Keratinocyte (primary cell): Measurements from ENCODE around the gene CD8B2. TPM values are rescaled to one million over a fixed set of nuclear protein-coding genes. Genes with fewer than 3 reads are reported as not detected.

Source experiments
- DNase-seq: peaks from one replicate; pipeline ENCODE4 v3.0.0-alpha.2; 2011; ENCODE audit warnings: low read depth, missing footprints, low spot score
- FAIRE-seq: peaks from 2 replicates; lab custom pipeline; 2011; peaks lifted over from hg19 to GRCh38; lab: Jason Lieb, UNC
- H2AFZ ChIP-seq: 2 replicates; pipeline ENCODE4 v1.6.0; 2012; ENCODE audit warnings: low read length, control low read depth, inconsistent platforms; ENCODE audit not compliant: control insufficient read depth
- H3K27ac ChIP-seq: 2 replicates; pipeline ENCODE4 v1.5.1; 2011; ENCODE audit warnings: low read length; ENCODE audit not compliant: control insufficient read depth, insufficient read depth
- H3K27me3 ChIP-seq: 3 replicates; pipeline ENCODE4 v1.6.0; 2011; ENCODE audit warnings: low read length; ENCODE audit not compliant: control insufficient read depth, insufficient read depth; ENCODE audit errors: extremely low read depth
- H3K36me3 ChIP-seq, 2 experiments: 2 replicates in 1 of 2; 3 replicates in 1 of 2; pipeline ENCODE4 v1.5.1; 2011; ENCODE audit warnings: low read length in 2 of 2, mild to moderate bottlenecking in 1 of 2; ENCODE audit not compliant: control insufficient read depth in 2 of 2, insufficient read depth in 2 of 2; ENCODE audit errors: extremely low read depth in 1 of 2
- H3K4me1 ChIP-seq: 3 replicates; pipeline ENCODE4 v1.5.1; 2011; ENCODE audit warnings: low read length; ENCODE audit not compliant: control insufficient read depth, insufficient read depth; ENCODE audit errors: extremely low read depth
- H3K4me2 ChIP-seq: 3 replicates; pipeline ENCODE4 v1.6.0; 2011; ENCODE audit warnings: low read depth, low read length; ENCODE audit not compliant: control insufficient read depth, insufficient read depth; ENCODE audit errors: extremely low read depth
- H3K4me3 ChIP-seq, 3 experiments: fragments of 200-600 bp in 1 of 3; sonication (generic) in 1 of 3; 2 replicates in 2 of 3; 3 replicates in 1 of 3; pipeline ENCODE4 v1.5.1; 2011 to 2016; ENCODE audit warnings: low read length in 3 of 3, mild to moderate bottlenecking in 3 of 3, control low read depth in 2 of 3, inconsistent platforms in 1 of 3, low read depth in 1 of 3, mixed read lengths in 1 of 3, mixed run types in 1 of 3, moderate library complexity in 1 of 3; ENCODE audit not compliant: control insufficient read depth in 2 of 3, insufficient read depth in 2 of 3; ENCODE audit errors: extremely low read depth in 1 of 3
- H3K79me2 ChIP-seq: 2 replicates; pipeline ENCODE4 v1.6.0; 2012; ENCODE audit warnings: low read length; ENCODE audit not compliant: control insufficient read depth, insufficient read depth
- H3K9ac ChIP-seq: 3 replicates; pipeline ENCODE4 v1.6.0; 2011; ENCODE audit warnings: low read length; ENCODE audit not compliant: control insufficient read depth, insufficient read depth; ENCODE audit errors: extremely low read depth
- H3K9me1 ChIP-seq: 3 replicates; pipeline ENCODE4 v1.6.0; 2011; ENCODE audit warnings: low read length; ENCODE audit not compliant: control insufficient read depth, insufficient read depth; ENCODE audit errors: extremely low read depth
- H3K9me3 ChIP-seq: 2 replicates; pipeline ENCODE4 v1.5.1; 2012; ENCODE audit warnings: low read depth, low read length; ENCODE audit not compliant: control insufficient read depth
- H4K20me1 ChIP-seq: 3 replicates; pipeline ENCODE4 v1.6.0; 2011; ENCODE audit warnings: low read length; ENCODE audit not compliant: control insufficient read depth, insufficient read depth; ENCODE audit errors: extremely low read depth
- CTCF ChIP-seq, 3 experiments: IDR thresholded peaks in 1 of 3; conservative IDR thresholded peaks in 1 of 3; optimal IDR thresholded peaks in 1 of 3; 2 replicates in 2 of 3; 3 replicates in 1 of 3; pipeline versions ENCODE3 to v1.5.1; 2011; ENCODE audit warnings: low read length in 3 of 3, mild to moderate bottlenecking in 3 of 3, moderate library complexity in 2 of 3, control low read depth in 1 of 3, inconsistent platforms in 1 of 3; ENCODE audit not compliant: insufficient read depth in 2 of 3; ENCODE audit errors: extremely low read depth in 1 of 3
- EZH2 ChIP-seq: IDR thresholded peaks from one replicate; pipeline ENCODE4 v1.6.1; 2012; ENCODE audit warnings: inconsistent platforms, mild to moderate bottlenecking, low read length, moderate library complexity
- dilution Hi-C: fragments of 300-500 bp; cut with MboI; formaldehyde crosslinking; loops from one replicate; pipeline ENCODE4 v1.7.0; 2020; ENCODE audit warnings: low sequenced_read_pairs; ENCODE audit not compliant: extremely low pct_ligation_motif_present
- polyA plus RNA-seq, 5 experiments: library from polyadenylated mRNA; depleted of rRNA in 3 of 5; stranded (reverse) in 3 of 5; stranded (forward) in 1 of 5; unstranded in 1 of 5; fragments of >200 nt; gene quantifications; 1 replicate in 1 of 5; 2 replicates in 3 of 5; 3 replicates in 1 of 5; pipeline versions ENCODE4 v1.2.1 to v1.2.3, GENCODE V29; 2011 to 2012; ENCODE audit warnings: missing spikeins in 2 of 5, low read depth in 1 of 5, low replicate concordance in 1 of 5

CD8B2 gene
- polyA plus RNA-seq, 1 donor (not counting 4 experiments of a cell fraction or from before 2014, with no cell fraction given) = not detected

DNA sequence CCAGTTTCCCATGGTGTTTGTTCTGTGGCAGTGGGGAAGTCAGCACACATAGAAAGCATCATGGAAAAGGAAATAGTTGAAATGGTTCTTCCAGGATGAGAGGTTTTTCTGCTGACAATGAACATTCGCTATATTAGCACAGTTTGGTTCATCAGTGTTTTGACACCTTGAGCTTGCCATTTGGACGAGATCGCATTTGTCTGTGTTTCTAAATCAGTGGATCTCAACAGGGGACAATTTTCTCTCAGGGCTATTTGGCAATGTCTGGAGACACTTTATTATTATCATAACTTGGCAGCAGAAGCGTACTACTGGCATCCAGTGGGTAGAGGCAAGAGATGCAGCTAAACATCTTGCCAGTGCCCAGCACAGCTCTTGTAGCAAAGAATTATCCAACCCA is 74.6 kb downstream of the CD8B2 start:
- TF ChIP-seq CTCF (optimal IDR thresholded peaks at IDR 0.05 in 1 of 3, IDR thresholded peaks at IDR 0.05 in 1 of 3, conservative IDR thresholded peaks at IDR 0.05 in 1 of 3; ENCODE audit: extremely low read depth in 1 of 3, insufficient read depth in 2 of 3, low read length in 3 of 3) (no peak), EZH2 (no peak)
- Histone ChIP-seq H3K79me2 (no peaks in the 10 kb centered on the region), H3K9me3 (peaks cover 3% of the 10 kb centered on the region), H3K27me3 (no peaks in the 10 kb centered on the region), H3K9ac (no peak overlapping the region), H3K36me3 (no peaks in the 10 kb centered on the region), H4K20me1 (no peaks in the 10 kb centered on the region), H3K4me3 (no peak overlapping the region), H2AFZ (no peak overlapping the region), H3K9me1 (no peaks in the 10 kb centered on the region), H3K4me2 (no peak overlapping the region), H3K4me1 (peaks cover 4% of the 10 kb centered on the region), H3K27ac (no peak overlapping the region)
- FAIRE-seq = no peak
- DNase-seq = no peak
- dilution Hi-C loops = no loop called here

DNA sequence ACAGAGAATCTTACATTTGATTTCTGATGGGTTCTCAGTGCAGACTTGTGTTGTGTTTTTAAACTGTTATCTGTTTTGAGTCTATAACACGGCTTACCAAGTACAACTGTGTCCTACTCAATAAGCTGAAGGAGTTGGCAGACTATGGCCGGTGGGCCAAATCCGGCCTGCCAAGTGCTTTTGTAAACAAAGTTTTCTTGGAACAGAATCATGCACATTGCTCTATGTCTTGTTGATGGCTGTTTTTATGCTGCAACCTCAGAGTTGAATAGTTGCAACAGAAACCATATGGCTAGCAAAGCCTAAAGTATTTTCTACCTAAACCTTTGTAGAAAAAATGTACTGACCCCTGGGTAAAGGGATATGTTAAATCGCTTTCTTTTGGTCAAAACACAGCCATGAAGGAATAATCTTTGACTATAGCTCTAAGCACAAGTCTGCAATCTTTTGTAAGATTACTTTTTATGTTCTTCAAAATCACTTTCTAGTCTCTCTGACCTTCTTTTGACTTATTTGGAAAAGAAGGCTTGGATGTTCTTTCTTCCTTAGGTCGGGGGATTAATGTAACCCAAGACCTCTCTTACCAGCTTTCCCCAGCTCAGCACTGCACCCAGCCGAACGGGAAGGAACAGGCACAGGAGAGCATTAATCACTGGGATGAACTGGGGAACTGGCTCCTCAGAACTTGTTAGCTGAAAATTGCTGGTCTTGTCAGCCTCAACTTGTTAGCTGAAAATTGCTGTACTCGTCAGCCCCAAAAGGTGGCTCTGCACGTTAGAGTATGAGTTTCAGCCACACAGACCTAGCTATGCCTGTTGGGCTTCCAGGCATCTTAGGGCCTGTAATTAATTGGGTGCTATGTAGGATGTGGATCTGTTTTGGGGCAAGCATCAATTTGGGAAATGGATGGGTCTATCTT is 75.4 kb downstream of the CD8B2 start:
- Histone ChIP-seq H3K4me3 (no peak overlapping the region), H3K4me2 (no peak overlapping the region), H3K9me3 (peaks cover 3% of the 10 kb centered on the region), H3K9ac (no peak overlapping the region), H3K79me2 (no peaks in the 10 kb centered on the region), H3K27me3 (no peaks in the 10 kb centered on the region), H3K36me3 (no peaks in the 10 kb centered on the region), H3K27ac (no peak overlapping the region), H2AFZ (no peak overlapping the region), H3K4me1 (peaks cover 4% of the 10 kb centered on the region), H3K9me1 (no peaks in the 10 kb centered on the region), H4K20me1 (no peaks in the 10 kb centered on the region)
- peak; percentile 39 for FAIRE-seq
- TF ChIP-seq CTCF (optimal IDR thresholded peaks at IDR 0.05 in 1 of 3, IDR thresholded peaks at IDR 0.05 in 1 of 3, conservative IDR thresholded peaks at IDR 0.05 in 1 of 3; ENCODE audit: extremely low read depth in 1 of 3, insufficient read depth in 2 of 3, low read length in 3 of 3) (peak; percentile 11 to 63 (median 16)), EZH2 (no peak)
- dilution Hi-C loops = no loop called here
- DNase-seq = no peak
